ENCODE results near the gene CARD10.

CARD10 gene

DNA sequence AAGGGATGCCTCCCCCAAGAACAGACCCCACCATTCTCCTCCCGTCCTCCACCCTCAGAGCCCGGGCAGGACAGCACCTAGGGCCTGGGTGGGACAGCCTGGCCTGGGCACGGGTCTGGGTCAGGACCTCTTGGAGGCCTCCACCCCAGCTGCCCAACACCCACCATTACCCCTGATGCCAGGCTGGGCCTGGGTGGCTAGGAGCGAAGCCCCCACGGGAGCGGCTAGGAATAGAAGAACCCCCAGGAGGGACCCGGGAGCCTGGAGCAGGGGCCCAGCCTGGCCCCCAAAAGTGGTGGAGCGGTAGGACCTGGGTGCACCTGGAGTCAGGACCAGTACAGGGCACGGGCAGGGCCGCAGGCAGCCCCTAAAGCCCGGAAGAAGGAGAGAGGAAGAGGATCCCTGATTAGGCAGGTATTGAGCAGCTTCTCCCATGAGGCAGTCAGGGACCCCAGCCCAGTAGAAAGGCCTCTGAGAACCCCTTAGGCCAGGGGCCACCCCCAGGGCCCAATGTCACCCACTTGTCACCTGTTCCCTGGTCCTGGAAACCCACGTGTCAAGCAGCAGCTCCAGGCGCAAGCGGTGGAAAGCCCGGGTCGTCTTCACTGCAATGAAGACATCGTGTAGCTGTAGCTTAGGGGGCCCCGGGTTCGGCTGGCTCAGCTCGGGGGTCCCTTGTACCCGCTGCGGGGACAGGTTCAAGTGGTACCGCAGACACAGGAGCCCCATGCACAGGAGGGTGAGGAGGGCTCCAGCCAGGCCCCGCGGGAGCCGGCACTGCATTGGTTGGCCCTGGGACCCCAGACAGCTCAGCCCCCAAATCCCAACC is 33.6 kb downstream of the CARD10 start:
- TF ChIP-seq, protein P1, sequence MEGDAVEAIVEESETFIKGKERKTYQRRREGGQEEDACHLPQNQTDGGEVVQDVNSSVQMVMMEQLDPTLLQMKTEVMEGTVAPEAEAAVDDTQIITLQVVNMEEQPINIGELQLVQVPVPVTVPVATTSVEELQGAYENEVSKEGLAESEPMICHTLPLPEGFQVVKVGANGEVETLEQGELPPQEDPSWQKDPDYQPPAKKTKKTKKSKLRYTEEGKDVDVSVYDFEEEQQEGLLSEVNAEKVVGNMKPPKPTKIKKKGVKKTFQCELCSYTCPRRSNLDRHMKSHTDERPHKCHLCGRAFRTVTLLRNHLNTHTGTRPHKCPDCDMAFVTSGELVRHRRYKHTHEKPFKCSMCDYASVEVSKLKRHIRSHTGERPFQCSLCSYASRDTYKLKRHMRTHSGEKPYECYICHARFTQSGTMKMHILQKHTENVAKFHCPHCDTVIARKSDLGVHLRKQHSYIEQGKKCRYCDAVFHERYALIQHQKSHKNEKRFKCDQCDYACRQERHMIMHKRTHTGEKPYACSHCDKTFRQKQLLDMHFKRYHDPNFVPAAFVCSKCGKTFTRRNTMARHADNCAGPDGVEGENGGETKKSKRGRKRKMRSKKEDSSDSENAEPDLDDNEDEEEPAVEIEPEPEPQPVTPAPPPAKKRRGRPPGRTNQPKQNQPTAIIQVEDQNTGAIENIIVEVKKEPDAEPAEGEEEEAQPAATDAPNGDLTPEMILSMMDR (conservative IDR thresholded peaks at IDR 0.05; ENCODE audit: low read length): no peak
- no peak for DNase-seq (ENCODE audit: low read depth)
- no peak overlapping the region for H3K4me3 ChIP-seq (ENCODE audit: low read length)

GRCh38 chr22:37484480-37485394 is 34.5 kb downstream of the CARD10 start:
- DNase-seq (ENCODE audit: low read depth): no peak
- H3K4me3 ChIP-seq (ENCODE audit: low read length): no peak overlapping the region

GRCh38 chr22:37483050-37483449 is 36.2 kb downstream of the CARD10 start:
- TF ChIP-seq, protein P1 (conservative IDR thresholded peaks at IDR 0.05; ENCODE audit: low read length): no peak
- no peak for DNase-seq (ENCODE audit: low read depth)
- no peak overlapping the region for H3K4me3 ChIP-seq (ENCODE audit: low read length)

More at GRCh38 chr22:37484480-37485394, 34.5 kb downstream of the CARD10 start:
- TF ChIP-seq, protein P1 (conservative IDR thresholded peaks at IDR 0.05; ENCODE audit: low read length): no peak

- DNase-seq (ENCODE audit: low read depth): no peak
- H3K4me3 ChIP-seq (ENCODE audit: low read length): no peak overlapping the region
- TF ChIP-seq, protein P1 (conservative IDR thresholded peaks at IDR 0.05; ENCODE audit: low read length): no peak
Observed at GRCh38 chr22:37482244-37482643, 37.0 kb downstream of the CARD10 start.

DNA sequence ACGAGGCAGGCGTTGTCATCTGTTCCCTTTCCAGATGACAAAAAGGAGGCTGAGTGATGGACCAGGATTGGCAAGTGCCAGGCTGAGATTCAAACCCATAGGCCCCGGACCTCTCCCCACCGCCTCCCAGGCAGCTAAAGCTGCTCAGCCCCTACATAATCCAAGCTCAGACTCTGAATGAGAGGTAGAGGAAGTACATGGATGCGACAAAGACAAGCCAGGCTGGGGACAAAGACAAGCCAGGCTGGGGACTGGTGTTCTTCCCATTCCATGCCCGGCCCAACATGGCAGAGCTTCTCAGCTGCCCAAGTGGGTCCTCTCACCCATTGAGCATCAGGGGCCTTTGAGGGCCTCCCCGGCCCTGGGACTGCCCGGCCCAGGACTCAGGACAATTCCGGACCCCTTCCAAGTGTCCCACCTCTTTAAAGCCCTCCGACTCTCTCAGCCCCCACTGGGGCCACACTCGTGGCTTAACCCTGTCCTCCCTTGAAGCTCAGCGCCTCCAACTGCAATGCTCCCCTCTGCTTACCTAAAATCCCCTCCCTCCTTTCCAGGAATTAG is 37.8 kb downstream of the CARD10 start:
- no peak overlapping the region for H3K4me3 ChIP-seq (ENCODE audit: low read length)
- TF ChIP-seq, protein P1 (conservative IDR thresholded peaks at IDR 0.05; ENCODE audit: low read length): no peak
- no peak for DNase-seq (ENCODE audit: low read depth)

DNA sequence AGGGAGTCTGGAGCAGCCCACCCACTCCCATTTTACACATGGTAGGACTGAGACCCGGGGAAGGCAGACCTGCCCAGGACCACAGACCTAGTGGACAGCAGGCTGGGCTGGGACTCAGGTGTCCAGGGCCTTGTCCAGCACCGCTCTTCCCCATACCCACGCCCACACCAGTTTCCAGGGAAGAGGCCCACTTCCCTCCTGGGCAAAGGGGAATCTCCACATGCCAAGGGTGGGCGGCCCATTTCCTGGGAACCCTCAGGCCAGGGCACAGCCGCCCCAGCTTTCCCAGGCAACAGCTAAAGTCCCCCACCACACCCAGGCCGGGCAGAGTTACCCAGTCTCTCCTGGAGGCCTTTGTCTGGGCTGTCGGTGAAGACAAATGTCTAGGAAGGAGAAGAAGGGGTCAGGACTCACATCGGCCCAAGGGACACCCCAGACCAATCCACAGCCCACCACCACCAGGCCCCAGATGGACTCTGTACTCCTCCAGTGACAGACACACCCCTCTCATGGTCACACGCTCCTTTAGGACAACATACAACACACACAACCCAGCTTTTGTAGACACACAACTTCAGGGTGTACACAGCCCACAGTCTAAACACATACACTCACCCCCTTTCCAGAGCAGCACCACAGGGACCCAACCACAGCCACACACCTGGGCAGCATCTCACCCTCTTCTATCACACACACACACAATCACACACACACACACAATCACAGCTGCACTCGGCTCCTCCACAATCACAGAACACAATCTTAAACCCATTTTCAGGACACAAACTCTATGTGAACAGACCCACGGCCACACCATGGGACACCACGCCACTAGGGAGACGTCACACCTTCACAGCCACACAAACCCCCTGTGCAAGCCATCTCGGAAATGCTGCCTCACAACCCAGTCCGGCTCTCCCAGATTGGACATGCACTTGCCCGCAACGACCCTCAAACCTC is 38.5 kb downstream of the CARD10 start:
- no peak for DNase-seq (ENCODE audit: low read depth)
- no peak overlapping the region for H3K4me3 ChIP-seq (ENCODE audit: low read length)
- TF ChIP-seq, protein P1 (conservative IDR thresholded peaks at IDR 0.05; ENCODE audit: low read length): no peak

Data from AG10803 (cell line).